Stomach (tissue), 9 donors: ENCODE measurements around the gene ACTL6B. TPM values are rescaled to one million over a fixed set of nuclear protein-coding genes. Genes with fewer than 3 reads are reported as not detected.

Experiments used
- DNase-seq, 2 donors: peaks; one replicate each; pipeline versions ENCODE4 v3.0.0 to v3.0.0-alpha.2; 2013 to 2019
- H3K27ac ChIP-seq, 5 donors: fragments of 200-600 bp in 4 of 5; sonication (generic) in 4 of 5; one replicate each; pipeline ENCODE4 v1.5.1; 2013 to 2019; ENCODE audit warnings: mild to moderate bottlenecking in 1 of 5, moderate library complexity in 1 of 5
- H3K27me3 ChIP-seq, 3 donors: fragments of 200-600 bp; sonication (generic); one replicate each; pipeline ENCODE4 v1.5.1; 2017 to 2019; ENCODE audit warnings: mixed run types in 1 of 3
- H3K36me3 ChIP-seq, 4 donors: fragments of 200-600 bp; sonication (generic); 1 replicate in 3 of 4; 2 replicates in 1 of 4; pipeline ENCODE4 v1.5.1; 2016 to 2019
- H3K4me1 ChIP-seq, 4 donors: fragments of 200-600 bp; sonication (generic); one replicate each; pipeline ENCODE4 v1.5.1; 2016 to 2019
- H3K4me3 ChIP-seq, 4 donors: fragments of 200-600 bp; sonication (generic) in 3 of 4; one replicate each; pipeline ENCODE4 v1.5.1; 2016 to 2019; ENCODE audit warnings: mild to moderate bottlenecking in 1 of 4
- H3K9me3 ChIP-seq, 4 donors: fragments of 200-600 bp; sonication (generic); one replicate each; pipeline ENCODE4 v1.5.1; 2016 to 2019
- EP300 ChIP-seq: sonication (generic); formaldehyde crosslinking; IDR thresholded peaks from one replicate; pipeline ENCODE4 v1.6.1; 2017; ENCODE audit warnings: antibody characterized with exemption
- POLR2A ChIP-seq, 4 donors: fragments of 450-650 bp; IDR thresholded peaks; one replicate each; pipeline ENCODE4 v1.6.1; 2016; ENCODE audit warnings: antibody characterized with exemption in 4 of 4, control low read depth in 2 of 4, mild to moderate bottlenecking in 1 of 4, moderate library complexity in 1 of 4
- POLR2AphosphoS5 ChIP-seq, 3 donors: sonication (generic); formaldehyde crosslinking; IDR thresholded peaks; one replicate each; pipeline ENCODE4 v1.6.1; 2016; ENCODE audit warnings: antibody characterized with exemption in 3 of 3
- WGBS, 5 donors: extraction: QIAGEN DNeasy Blood & Tissue Kit in 3 of 5; methylation state at CpG; one replicate each; pipeline versions ENCODE4 v1.1.5 to v1.1.7; 2013 to 2018; 5-methylcytosine and 5-hydroxymethylcytosine counted together
- intact Hi-C: fragments of 100-400 bp; cut with DNase I; formaldehyde crosslinking; loops from one replicate; pipeline ENCODE4 v1.15.1; 2023; ENCODE audit warnings: low total_unique reads
- polyA plus RNA-seq, 3 donors: library from polyadenylated mRNA; stranded (reverse); fragments of 200-250 nt; gene quantifications; one replicate each; pipeline ENCODE4 v1.2.3, GENCODE V29; 2013
- total RNA-seq, 5 donors: library from RNA; depleted of rRNA; stranded (reverse); fragments of >200 nt; gene quantifications; one replicate each; pipeline versions ENCODE4 v1.1.0 to v1.2.3, GENCODE V29; 2014 to 2016
- TF ChIP-seq, protein P1 (sequence below), 7 experiments: fragments of 450-650 bp in 4 of 7; fragments of 200-600 bp in 3 of 7; sonication (generic) in 3 of 7; IDR thresholded peaks; one replicate each; pipeline ENCODE4 v1.5.1; 2016 to 2019; ENCODE audit warnings: antibody characterized with exemption in 7 of 7, control low read depth in 2 of 7, mild to moderate bottlenecking in 1 of 7
- donor health status: healthy with polysubstance abuse.
- donor health status: Bipolar disorder and iron deficiency.
- donor health status: healthy.

ACTL6B gene
- total and polyA plus RNA-seq, 8 donors = 0.25 to 1.4 (median 0.43) TPM; not detected in 3

DNA sequence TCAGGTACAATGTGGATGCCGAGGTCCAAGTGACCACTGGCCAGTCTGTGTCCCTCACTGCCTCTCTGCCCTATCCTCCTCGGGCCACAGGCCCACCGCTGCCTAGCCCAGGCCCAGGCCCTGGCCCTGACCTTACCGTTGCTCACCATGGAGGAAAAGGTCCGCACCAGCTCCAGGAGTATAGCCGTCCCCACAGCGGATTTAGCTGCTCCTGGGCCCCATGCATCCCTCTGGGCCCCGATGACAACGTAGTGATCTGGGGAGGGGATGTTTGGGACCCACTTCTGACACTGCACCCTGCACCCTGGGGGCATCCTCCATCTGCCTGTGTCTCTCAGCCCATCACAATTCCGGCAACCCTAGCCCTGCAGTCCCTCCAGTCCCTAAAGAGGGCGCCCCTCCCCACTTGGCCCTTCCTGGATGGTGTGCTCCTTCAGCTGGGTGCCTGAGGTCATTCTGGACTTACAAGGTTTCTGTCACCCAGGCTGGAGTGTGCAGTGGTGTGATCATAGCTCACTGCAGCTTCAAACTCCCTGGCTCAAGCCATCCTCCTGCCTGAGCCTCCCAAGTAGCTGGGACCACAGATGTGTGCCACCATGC, 27.0 kb downstream of the ACTL6B start:
- peaks cover 0 to 50% (median 7%) of the 10 kb centered on the region in 3 donors for H3K27me3 ChIP-seq
- H3K4me3 ChIP-seq = no peak overlapping the region
- H3K9me3 ChIP-seq = no peaks in the 10 kb centered on the region
- peak in 1 of 2 donors; percentile 31 for DNase-seq
- no peak overlapping the region for H3K27ac ChIP-seq
- peaks cover 19 to 27% (median 24%) of the 10 kb centered on the region in 4 donors for H3K4me1 ChIP-seq
- TF ChIP-seq, protein P1, sequence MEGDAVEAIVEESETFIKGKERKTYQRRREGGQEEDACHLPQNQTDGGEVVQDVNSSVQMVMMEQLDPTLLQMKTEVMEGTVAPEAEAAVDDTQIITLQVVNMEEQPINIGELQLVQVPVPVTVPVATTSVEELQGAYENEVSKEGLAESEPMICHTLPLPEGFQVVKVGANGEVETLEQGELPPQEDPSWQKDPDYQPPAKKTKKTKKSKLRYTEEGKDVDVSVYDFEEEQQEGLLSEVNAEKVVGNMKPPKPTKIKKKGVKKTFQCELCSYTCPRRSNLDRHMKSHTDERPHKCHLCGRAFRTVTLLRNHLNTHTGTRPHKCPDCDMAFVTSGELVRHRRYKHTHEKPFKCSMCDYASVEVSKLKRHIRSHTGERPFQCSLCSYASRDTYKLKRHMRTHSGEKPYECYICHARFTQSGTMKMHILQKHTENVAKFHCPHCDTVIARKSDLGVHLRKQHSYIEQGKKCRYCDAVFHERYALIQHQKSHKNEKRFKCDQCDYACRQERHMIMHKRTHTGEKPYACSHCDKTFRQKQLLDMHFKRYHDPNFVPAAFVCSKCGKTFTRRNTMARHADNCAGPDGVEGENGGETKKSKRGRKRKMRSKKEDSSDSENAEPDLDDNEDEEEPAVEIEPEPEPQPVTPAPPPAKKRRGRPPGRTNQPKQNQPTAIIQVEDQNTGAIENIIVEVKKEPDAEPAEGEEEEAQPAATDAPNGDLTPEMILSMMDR (IDR thresholded peaks at IDR 0.05) = no peak
- no peak for TF ChIP-seq EP300
- no peak for TF ChIP-seq POLR2A (IDR thresholded peaks at IDR 0.05)
- TF ChIP-seq POLR2AphosphoS5 (IDR thresholded peaks at IDR 0.05) = no peak
- H3K36me3 ChIP-seq = no peaks in the 10 kb centered on the region
- intact Hi-C loops = no loop called here
- WGBS, 5 donors = 66 to 90% (median 79%) methylated on average over 6 to 11 of the region's 11 CpGs

DNA sequence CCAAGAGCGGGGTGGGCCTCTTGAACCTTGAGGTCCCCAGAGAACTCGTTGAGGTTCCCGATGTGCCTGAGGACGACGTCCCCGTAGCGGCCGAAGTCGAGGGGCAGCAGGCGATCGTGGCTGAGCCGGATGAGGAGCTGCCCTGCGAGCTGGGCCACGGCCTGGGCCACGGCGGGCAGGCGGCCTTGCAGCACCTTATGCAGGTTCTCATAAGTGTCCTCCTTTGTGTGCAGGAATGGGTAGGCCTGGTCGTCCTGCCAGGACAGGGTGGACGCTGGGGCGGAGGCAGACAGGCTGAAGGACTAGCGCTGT, 29.1 kb downstream of the ACTL6B start:
- Histone ChIP-seq H3K4me1 (peaks cover 7 to 14% (median 13%) of the 10 kb centered on the region in 4 donors), H3K4me3 (peak overlapping the region in 1 of 4 donors; percentile 29), H3K9me3 (no peaks in the 10 kb centered on the region), H3K36me3 (no peaks in the 10 kb centered on the region), H3K27me3 (peaks cover 0 to 29% (median 0%) of the 10 kb centered on the region in 3 donors), H3K27ac (peak overlapping the region in 2 of 5 donors; percentile 60 to 69)
- TF ChIP-seq POLR2AphosphoS5 (IDR thresholded peaks at IDR 0.05) = no peak
- no peak for TF ChIP-seq EP300
- TF ChIP-seq, protein P1 (IDR thresholded peaks at IDR 0.05) = no peak
- no peak for TF ChIP-seq POLR2A (IDR thresholded peaks at IDR 0.05)
- 83 to 93% (median 84%) methylated on average over 19 to 21 of the region's 21 CpGs for WGBS, 5 donors
- intact Hi-C loops = no loop called here
- no peak for DNase-seq

DNA sequence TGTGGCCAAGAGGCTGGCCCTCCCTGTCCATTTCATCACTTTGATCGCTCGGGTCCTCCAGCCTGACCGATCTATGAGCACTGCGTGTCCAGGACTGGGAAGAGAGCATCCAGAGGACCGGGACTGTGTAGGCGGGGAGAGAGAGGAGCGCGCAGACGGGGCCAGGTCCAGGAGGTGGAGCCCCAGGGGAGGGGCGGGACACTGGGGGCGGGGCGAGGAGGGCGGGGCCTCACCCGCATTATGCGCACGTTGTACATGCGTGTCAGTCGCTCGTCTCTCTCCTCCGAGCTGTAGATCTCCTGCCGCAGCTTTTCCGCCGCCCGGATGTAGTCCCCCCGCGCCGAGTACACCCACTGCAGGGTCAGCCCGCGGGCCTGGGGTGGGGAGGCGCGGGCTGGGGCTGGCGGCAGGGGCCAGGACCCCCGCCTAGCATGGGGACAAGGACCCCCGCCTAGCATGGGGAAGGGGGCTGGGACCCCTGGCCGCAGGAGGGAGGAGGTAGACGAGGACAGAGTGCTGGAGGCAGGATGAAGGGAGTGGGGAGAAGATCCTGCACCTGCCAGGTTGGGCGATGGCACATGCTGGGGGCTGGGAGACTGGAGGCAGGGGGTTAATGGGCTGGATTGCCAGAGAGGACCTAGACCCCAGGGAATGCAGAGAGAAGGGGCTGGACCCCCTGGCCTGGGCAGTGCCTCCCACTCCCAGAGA, 29.6 kb downstream of the ACTL6B start:
- peak overlapping the region in 4 of 5 donors; percentile 11 to 69 (median 54) for H3K27ac ChIP-seq
- H3K36me3 ChIP-seq = no peaks in the 10 kb centered on the region
- WGBS, 5 donors = 4 to 13% (median 6%) methylated on average over 9 to 37 of the region's 37 CpGs
- peak overlapping the region; percentile 29 to 38 (median 36) for H3K4me3 ChIP-seq
- DNase-seq = peak; percentile 88 to 93
- H3K27me3 ChIP-seq = peaks cover 0 to 24% (median 0%) of the 10 kb centered on the region in 3 donors
- TF ChIP-seq, protein P1 (IDR thresholded peaks at IDR 0.05) = no peak
- peak in 2 of 3 donors; percentile 7 to 19 for TF ChIP-seq POLR2AphosphoS5 (IDR thresholded peaks at IDR 0.05)
- TF ChIP-seq POLR2A (IDR thresholded peaks at IDR 0.05) = no peak
- no peaks in the 10 kb centered on the region for H3K9me3 ChIP-seq
- H3K4me1 ChIP-seq = peaks cover 7 to 14% (median 13%) of the 10 kb centered on the region in 4 donors
- intact Hi-C loops = no loop called here

DNA sequence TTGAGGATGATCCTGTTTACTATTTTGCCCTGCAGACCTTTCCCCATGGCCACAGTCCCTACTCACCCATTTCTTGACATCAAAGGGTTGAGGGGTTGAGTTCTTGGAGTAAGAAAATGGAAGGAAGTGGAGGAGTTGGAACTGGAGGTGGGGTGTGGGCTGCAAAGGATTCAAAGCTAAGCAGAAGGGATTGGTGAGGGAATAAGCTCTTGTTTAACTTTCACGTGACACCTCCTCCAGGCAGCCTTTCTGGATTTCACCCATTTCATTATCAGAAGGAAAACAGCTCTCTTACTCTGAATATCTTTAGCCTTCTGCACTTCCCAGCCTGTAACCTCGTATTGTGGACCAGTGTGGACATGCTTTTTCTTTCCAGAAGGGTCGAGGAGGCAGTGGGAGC, 30.2 kb downstream of the ACTL6B start:
- peak overlapping the region; percentile 29 to 38 (median 36) for H3K4me3 ChIP-seq
- intact Hi-C loops = no loop called here
- H3K9me3 ChIP-seq = no peaks in the 10 kb centered on the region
- no peak for DNase-seq
- H3K36me3 ChIP-seq = peaks cover 0 to 4% (median under 1%) of the 10 kb centered on the region in 4 donors
- 6 to 31% (median 12%) methylated on average over 3 of the region's 3 CpGs for WGBS, 5 donors
- H3K27ac ChIP-seq = no peak overlapping the region
- peaks cover 7 to 14% (median 13%) of the 10 kb centered on the region in 4 donors for H3K4me1 ChIP-seq
- H3K27me3 ChIP-seq = peaks cover 0 to 20% (median 0%) of the 10 kb centered on the region in 3 donors
- TF ChIP-seq POLR2AphosphoS5 (IDR thresholded peaks at IDR 0.05) (no peak), POLR2A (IDR thresholded peaks at IDR 0.05) (no peak)
